ENCODE data around the gene LRP8. TPM values are rescaled to one million over a fixed set of nuclear protein-coding genes. Genes with fewer than 3 reads are reported as not detected.

Gene LRP8
- total and polyA plus RNA-seq, 2 of the 4 experiments (the other 2 are of a cell fraction), result 12.0 to 12.1 TPM

DNA sequence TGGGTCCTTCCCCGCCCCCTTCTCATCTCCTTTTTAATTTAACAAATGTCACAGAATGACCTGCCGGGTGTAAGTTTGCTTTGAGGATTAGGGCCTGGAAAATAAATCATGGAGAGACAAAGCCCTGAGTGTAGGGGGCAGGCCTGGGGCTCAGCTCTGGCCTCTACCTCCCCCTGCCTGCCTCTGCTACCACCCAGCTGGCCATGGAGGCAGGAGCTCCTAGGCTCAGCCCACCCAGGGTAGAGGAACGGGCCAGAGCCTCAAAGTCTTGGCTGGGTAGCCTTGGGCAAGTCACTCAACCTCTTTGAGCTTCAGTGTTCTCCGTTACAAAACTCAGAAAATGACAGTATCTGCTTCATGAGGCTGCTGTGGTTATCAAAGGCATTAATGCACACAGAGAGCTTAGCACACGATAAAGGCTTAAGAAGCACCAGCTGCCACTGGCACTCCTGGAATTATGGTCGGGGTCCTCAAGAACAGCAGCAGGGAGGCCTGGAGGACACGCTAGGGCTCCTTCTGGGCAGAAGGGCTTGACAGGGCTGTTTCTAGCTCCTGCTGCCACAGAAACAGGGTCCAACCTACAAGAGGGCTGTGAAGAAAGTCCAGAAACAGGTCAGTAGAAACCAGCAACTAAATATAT lies 39.0 kb downstream of the LRP8 start:
- Histone ChIP-seq H3K79me1 (ENCODE audit: low read depth in 1 of 2, low read length in 2 of 2) (0 out of 4 replicates have a peak, but pooled peaks cover 0 to 4% of the 10 kb centered on the region in 2 experiments), H4K20me1 (ENCODE audit: insufficient read depth, low read length) (0 out of 2 replicates have a peak, but pooled peaks cover 5% of the 10 kb centered on the region), H3K27ac (ENCODE audit: insufficient read depth, low read length) (no peak overlapping the region), H3K9me3 (ENCODE audit: control insufficient read depth, insufficient read depth, low read length) (no peaks in the 10 kb centered on the region), H3K18ac (ENCODE audit: low read depth, low read length) (no peak overlapping the region), H2AK9ac (replicated peaks; ENCODE audit: low read depth, low read length, poor library complexity) (peak overlapping the region; percentile 37), H3K4ac (ENCODE audit: low read depth, low read length) (no peak overlapping the region), H3K4me1 (ENCODE audit: control insufficient read depth, insufficient read depth, low read length) (peaks cover 3% of the 10 kb centered on the region; the same call in 1 of the 2 replicates), H2AK5ac (ENCODE audit: low read depth, low read length) (no peak overlapping the region), H4K8ac (ENCODE audit: low read depth in 2 of 2, low read length in 2 of 2) (no peak overlapping the region), H2BK120ac (ENCODE audit: low read depth, low read length) (no peak overlapping the region), H2BK5ac (ENCODE audit: low read depth, low read length, poor library complexity, severe bottlenecking) (no peak overlapping the region), H3K9me1 (ENCODE audit: insufficient read depth, low read length) (peaks cover 11% of the 10 kb centered on the region; the same call in 1 of the 2 replicates), H4K5ac (ENCODE audit: low read depth, low read length) (no peak overlapping the region), H3K9ac (ENCODE audit: low read depth, low read length) (no peak overlapping the region), H2AFZ (replicated peaks; ENCODE audit: low read length, poor library complexity) (no peak overlapping the region), H3K14ac (replicated peaks; ENCODE audit: low read depth, low read length) (no peak overlapping the region), H3K56ac (ENCODE audit: extremely low read depth, insufficient read depth, low read length) (no peak overlapping the region), H2BK20ac (ENCODE audit: low read depth, low read length) (no peak overlapping the region), H3K4me2 (ENCODE audit: low read depth, low read length) (no peak overlapping the region), H3K27me3 (ENCODE audit: control insufficient read depth, insufficient read depth, low read length) (no peaks in the 10 kb centered on the region), H4K91ac (ENCODE audit: insufficient read depth, low read depth, low read length) (no peak overlapping the region), H3K4me3 (ENCODE audit: insufficient read depth, low read depth, low read length) (no peak overlapping the region), H3K23ac (ENCODE audit: low read depth, low read length) (no peak overlapping the region), H3K36me3 (ENCODE audit: control insufficient read depth, insufficient read depth, low read length) (peaks cover 2% of the 10 kb centered on the region; the same call in 1 of the 2 replicates), H2BK15ac (ENCODE audit: low read depth, low read length) (no peak overlapping the region)
- DNase-seq (no peak), ATAC-seq (ENCODE audit: low read depth) (no peak)
- BruUV-seq (replicated peaks), result no TSS peak
- intact Hi-C loops (cut with micrococcal nuclease), result no loop called here
- CTCF ChIA-PET, result interaction anchor here (0.5 kb wide), 1 partner anchor 23 kb away, joined by 3 read pairs; no protein-coding TSS in a partner anchor
- no peak for TF ChIP-seq BHLHE40 (IDR thresholded peaks at IDR 0.05; ENCODE audit: low read depth, low read length)
- TF ChIP-seq USF2 (IDR thresholded peaks at IDR 0.05; ENCODE audit: low read depth, low read length), result no peak
- no peak for TF ChIP-seq CHD1 (IDR thresholded peaks at IDR 0.05; ENCODE audit: low read depth, low read length)
- no peak for TF ChIP-seq RAD21 (IDR thresholded peaks at IDR 0.05; ENCODE audit: low read length)
- no peak for TF ChIP-seq RCOR1 (IDR thresholded peaks at IDR 0.05; ENCODE audit: insufficient replicate concordance, low read length)
- no peak for TF ChIP-seq SMC3 (IDR thresholded peaks at IDR 0.05; ENCODE audit: low read depth, low read length)
- TF ChIP-seq CEBPB (IDR thresholded peaks at IDR 0.05; ENCODE audit: low read depth, low read length), result no peak
- TF ChIP-seq FOS (IDR thresholded peaks at IDR 0.05; ENCODE audit: low read depth, low read length), result no peak
- TF ChIP-seq MXI1 (IDR thresholded peaks at IDR 0.05; ENCODE audit: borderline replicate concordance, low read depth, low read length), result no peak
- no peak for TF ChIP-seq CTCF (conservative IDR thresholded peaks at IDR 0.05; ENCODE audit: low read depth, low read length)
- POLR2A ChIA-PET (ENCODE audit: unreplicated experiment), result no interaction called here
- WGBS, 2 experiments (ENCODE audit: extremely low coverage in 2 of 2, insufficient read length in 1 of 2), result 60% methylated on average over 2 of the region's 7 CpGs; no CpG with 5 or more reads in 1 of the 2 experiments
- in situ Hi-C loops (cut with MboI; ENCODE audit: low sequenced_read_pairs), result no loop called here
- dilution Hi-C loops (cut with HindIII; ENCODE audit: low sequenced_read_pairs, unreplicated experiment), result no loop called here

All from IMR-90 (cell line).